ENCODE results near the gene HS2ST1. TPM values are rescaled to one million over a fixed set of nuclear protein-coding genes. Genes with fewer than 3 reads are reported as not detected.
A peak's percentile ranks its signal among the peaks of the same experiment; 100 is the strongest.

HS2ST1 gene
- total and polyA plus RNA-seq, 2 donors (not counting 1 experiment from before 2014, with no cell fraction given) = 19.2 to 22.5 TPM

DNA sequence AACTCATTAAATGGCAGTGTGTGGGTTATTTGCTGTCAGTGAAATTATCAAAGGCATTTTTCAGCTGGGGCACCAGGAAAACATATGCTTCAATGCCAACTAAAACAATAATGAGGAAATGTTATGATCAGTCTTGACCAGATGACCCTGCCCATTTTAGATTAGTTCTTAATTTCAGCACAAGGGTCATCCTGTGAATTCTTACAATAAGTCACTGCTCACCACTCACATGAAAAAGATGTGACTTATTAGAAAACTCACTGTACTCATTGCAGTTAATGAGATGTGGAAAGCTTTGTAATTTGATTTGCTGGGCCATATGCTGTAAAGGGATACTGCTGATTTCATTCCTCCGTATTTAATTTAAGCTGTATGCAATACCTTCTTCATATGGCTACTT is 235.7 kb downstream of the HS2ST1 start:
- no peak overlapping the region for H3K4me2 ChIP-seq (ENCODE audit: extremely low read depth, insufficient read depth, low read length)
- H3K36me3 ChIP-seq (ENCODE audit: control insufficient read depth, insufficient read depth, low read length) = no peaks in the 10 kb centered on the region
- no peak overlapping the region for H3K4me3 ChIP-seq (replicated peaks in 1 of 4; ENCODE audit: control extremely low read depth in 1 of 4, insufficient read depth in 1 of 4, low read depth in 3 of 4, low read length in 4 of 4)
- H2AFZ ChIP-seq (ENCODE audit: low read length) = no peak overlapping the region
- TF ChIP-seq, protein P1, sequence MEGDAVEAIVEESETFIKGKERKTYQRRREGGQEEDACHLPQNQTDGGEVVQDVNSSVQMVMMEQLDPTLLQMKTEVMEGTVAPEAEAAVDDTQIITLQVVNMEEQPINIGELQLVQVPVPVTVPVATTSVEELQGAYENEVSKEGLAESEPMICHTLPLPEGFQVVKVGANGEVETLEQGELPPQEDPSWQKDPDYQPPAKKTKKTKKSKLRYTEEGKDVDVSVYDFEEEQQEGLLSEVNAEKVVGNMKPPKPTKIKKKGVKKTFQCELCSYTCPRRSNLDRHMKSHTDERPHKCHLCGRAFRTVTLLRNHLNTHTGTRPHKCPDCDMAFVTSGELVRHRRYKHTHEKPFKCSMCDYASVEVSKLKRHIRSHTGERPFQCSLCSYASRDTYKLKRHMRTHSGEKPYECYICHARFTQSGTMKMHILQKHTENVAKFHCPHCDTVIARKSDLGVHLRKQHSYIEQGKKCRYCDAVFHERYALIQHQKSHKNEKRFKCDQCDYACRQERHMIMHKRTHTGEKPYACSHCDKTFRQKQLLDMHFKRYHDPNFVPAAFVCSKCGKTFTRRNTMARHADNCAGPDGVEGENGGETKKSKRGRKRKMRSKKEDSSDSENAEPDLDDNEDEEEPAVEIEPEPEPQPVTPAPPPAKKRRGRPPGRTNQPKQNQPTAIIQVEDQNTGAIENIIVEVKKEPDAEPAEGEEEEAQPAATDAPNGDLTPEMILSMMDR (conservative IDR thresholded peaks at IDR 0.05 in 1 of 2, IDR thresholded peaks at IDR 0.05 in 1 of 2; ENCODE audit: low read depth in 1 of 2, low read length in 2 of 2) = no peak
- no peak for TF ChIP-seq EZH2 (IDR thresholded peaks at IDR 0.05; ENCODE audit: low read length, missing control alignments)
- H4K20me1 ChIP-seq (ENCODE audit: control insufficient read depth, extremely low read depth, insufficient read depth, low read length) = no peaks in the 10 kb centered on the region
- no peaks in the 10 kb centered on the region for H3K9me3 ChIP-seq (ENCODE audit: control insufficient read depth, insufficient read depth, low read depth, low read length)
- no peak overlapping the region for H3K27ac ChIP-seq (ENCODE audit: insufficient read depth, low read length)
- H3K27me3 ChIP-seq (ENCODE audit: control insufficient read depth, insufficient read depth, low read length) = no peaks in the 10 kb centered on the region
- no peaks in the 10 kb centered on the region for H3K79me2 ChIP-seq (ENCODE audit: control insufficient read depth, insufficient read depth, low read length)
- H3K9ac ChIP-seq (ENCODE audit: insufficient read depth, low read length) = no peak overlapping the region
- DNase-seq (ENCODE audit: low read depth in 2 of 2) = no peak
- peaks cover 14% of the 10 kb centered on the region for H3K4me1 ChIP-seq (ENCODE audit: control insufficient read depth, extremely low read depth, insufficient read depth, low read length)

DNA sequence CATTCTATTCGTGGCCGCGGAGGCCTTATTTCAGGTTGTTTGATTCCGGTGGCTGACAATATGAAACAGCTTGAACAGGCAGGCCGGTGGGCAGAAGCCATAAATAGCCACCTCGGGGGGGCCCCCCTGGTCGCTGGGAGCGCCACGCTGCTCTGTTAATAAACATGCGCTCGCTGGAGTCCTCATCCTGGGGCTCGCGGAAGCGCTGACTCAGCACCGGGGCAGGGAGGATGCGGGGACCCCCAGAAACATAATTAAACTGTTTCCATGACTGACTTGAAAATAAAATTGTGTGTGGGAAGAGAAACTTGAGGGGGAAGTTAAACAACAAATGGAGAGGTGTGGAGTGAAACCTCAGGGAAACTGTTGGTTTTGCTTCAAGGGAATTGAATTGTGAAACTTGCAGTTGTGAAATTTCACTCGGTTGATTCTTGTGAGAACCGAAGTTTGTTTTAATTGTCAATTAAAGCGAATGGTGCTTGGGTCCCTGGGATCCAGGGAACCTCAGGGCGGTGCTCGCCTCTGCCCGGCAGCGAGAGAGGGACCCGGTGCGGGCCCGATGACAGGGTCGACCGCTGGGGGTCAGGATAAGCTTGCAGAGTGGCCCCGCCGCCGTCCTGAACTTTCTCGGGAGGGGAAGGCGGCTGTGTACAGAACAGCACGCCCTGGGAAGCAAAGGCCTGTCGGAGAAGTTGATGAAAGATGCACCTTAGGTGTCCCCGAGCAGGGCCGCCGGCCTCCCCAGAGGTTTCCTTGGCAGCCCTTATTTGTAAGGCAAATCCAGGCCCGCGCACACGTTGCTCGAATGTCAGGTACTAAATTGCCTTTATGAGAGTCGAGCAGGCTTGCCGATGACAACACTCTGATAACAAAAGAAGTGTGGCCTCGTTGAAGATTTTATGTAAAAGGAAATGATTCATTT is 237.3 kb downstream of the HS2ST1 start:
- H3K4me3 ChIP-seq (replicated peaks in 1 of 4; ENCODE audit: control extremely low read depth in 1 of 4, insufficient read depth in 1 of 4, low read depth in 3 of 4, low read length in 4 of 4) = peak overlapping the region; percentile 25 to 58 (median 36)

DNA sequence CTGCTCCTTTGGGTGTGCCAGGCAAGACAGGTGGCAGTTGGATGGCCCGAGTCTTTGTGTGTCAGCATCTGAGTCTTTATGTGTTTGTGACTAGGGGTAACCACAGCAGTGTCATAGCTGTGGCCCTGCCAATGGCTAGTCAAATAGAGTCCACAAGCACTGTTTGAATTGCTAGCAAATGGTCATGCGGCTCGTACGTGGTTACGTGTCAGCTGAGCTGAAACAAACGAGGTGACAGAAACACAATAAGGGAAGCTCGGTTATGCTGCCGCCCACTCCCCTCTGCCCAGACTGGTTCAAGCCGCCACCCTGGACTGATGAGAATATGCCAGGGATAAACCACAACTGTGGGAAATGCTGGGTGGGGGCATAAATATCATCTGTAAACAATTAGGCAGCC is 239.9 kb downstream of the HS2ST1 start:
- Histone ChIP-seq H3K4me1 (ENCODE audit: control insufficient read depth, extremely low read depth, insufficient read depth, low read length) (peaks cover 12% of the 10 kb centered on the region), H3K27me3 (ENCODE audit: control insufficient read depth, insufficient read depth, low read length) (no peaks in the 10 kb centered on the region), H3K27ac (ENCODE audit: insufficient read depth, low read length) (no peak overlapping the region), H3K4me3 (replicated peaks in 1 of 4; ENCODE audit: control extremely low read depth in 1 of 4, insufficient read depth in 1 of 4, low read depth in 3 of 4, low read length in 4 of 4) (no peak overlapping the region), H3K9me3 (ENCODE audit: control insufficient read depth, insufficient read depth, low read depth, low read length) (no peaks in the 10 kb centered on the region), H3K79me2 (ENCODE audit: control insufficient read depth, insufficient read depth, low read length) (no peaks in the 10 kb centered on the region), H3K36me3 (ENCODE audit: control insufficient read depth, insufficient read depth, low read length) (no peaks in the 10 kb centered on the region), H2AFZ (ENCODE audit: low read length) (peak overlapping the region; percentile 19), H3K9ac (ENCODE audit: insufficient read depth, low read length) (no peak overlapping the region), H4K20me1 (ENCODE audit: control insufficient read depth, extremely low read depth, insufficient read depth, low read length) (no peaks in the 10 kb centered on the region), H3K4me2 (ENCODE audit: extremely low read depth, insufficient read depth, low read length) (peak overlapping the region; percentile 37)
- TF ChIP-seq EZH2 (IDR thresholded peaks at IDR 0.05; ENCODE audit: low read length, missing control alignments) = no peak
- peak in 1 of 2 donors; percentile 38 for DNase-seq (ENCODE audit: low read depth in 2 of 2)

More for the DNA sequence above, 237.3 kb downstream of the HS2ST1 start:
- Histone ChIP-seq H2AFZ (ENCODE audit: low read length) (peak overlapping the region; percentile 63), H3K4me2 (ENCODE audit: extremely low read depth, insufficient read depth, low read length) (peak overlapping the region; percentile 81), H3K4me1 (ENCODE audit: control insufficient read depth, extremely low read depth, insufficient read depth, low read length) (peaks cover 14% of the 10 kb centered on the region), H3K9me3 (ENCODE audit: control insufficient read depth, insufficient read depth, low read depth, low read length) (no peaks in the 10 kb centered on the region), H3K27me3 (ENCODE audit: control insufficient read depth, insufficient read depth, low read length) (no peaks in the 10 kb centered on the region), H3K79me2 (ENCODE audit: control insufficient read depth, insufficient read depth, low read length) (no peaks in the 10 kb centered on the region), H3K9ac (ENCODE audit: insufficient read depth, low read length) (peak overlapping the region; percentile 36), H3K27ac (ENCODE audit: insufficient read depth, low read length) (peak overlapping the region; percentile 40), H4K20me1 (ENCODE audit: control insufficient read depth, extremely low read depth, insufficient read depth, low read length) (no peaks in the 10 kb centered on the region), H3K36me3 (ENCODE audit: control insufficient read depth, insufficient read depth, low read length) (no peaks in the 10 kb centered on the region)
- peak; percentile 64 to 77 for DNase-seq (ENCODE audit: low read depth in 2 of 2)
- no peak for TF ChIP-seq EZH2 (IDR thresholded peaks at IDR 0.05; ENCODE audit: low read length, missing control alignments)
- TF ChIP-seq, protein P1 (conservative IDR thresholded peaks at IDR 0.05 in 1 of 2, IDR thresholded peaks at IDR 0.05 in 1 of 2; ENCODE audit: low read depth in 1 of 2, low read length in 2 of 2) = peak; percentile 37 to 48
